IMR-90 (cell line): Measurements from ENCODE around the gene HSF2. TPM values are rescaled to one million over a fixed set of nuclear protein-coding genes. Genes with fewer than 3 reads are reported as not detected.

Experiments
- ATAC-seq: fragments of 200-7000 bp; cut with Tn5 transposase; 2 replicates; pipeline ENCODE4 v1.9.1; 2020; ENCODE audit warnings: low read depth, mild to moderate bottlenecking, moderate library complexity
- BruUV-seq: library from RNA; stranded (reverse); fragments of 400-500 nt; replicated peaks from 2 replicates; lab custom pipeline; 2021; lab: Mats Ljungman, UMichigan
- CTCF ChIA-PET: fragments of 300-600 bp; formaldehyde crosslinking; extraction: SDS; loops from one replicate; lab custom pipeline; 2021; ENCODE audit warnings: antibody characterized with exemption; lab: Yijun Ruan, JAX
- POLR2A ChIA-PET: fragments of 300-600 bp; sonication (Branson Sonifier 250); formaldehyde crosslinking; loops from one replicate; lab custom pipeline; 2022; ENCODE audit warnings: antibody characterized with exemption; ENCODE audit not compliant: unreplicated experiment; lab: Charles Lee
- DNase-seq: peaks from one replicate; pipeline ENCODE4 v3.0.0; 2013
- H2AFZ ChIP-seq: replicated peaks from 2 replicates; pipeline ENCODE3; 2013; ENCODE audit warnings: low read length, mild to moderate bottlenecking; ENCODE audit not compliant: poor library complexity
- H2AK5ac ChIP-seq: 2 replicates; pipeline ENCODE4 v1.6.1; 2013; ENCODE audit warnings: low read depth, low read length, inconsistent platforms
- H2AK9ac ChIP-seq: replicated peaks from 2 replicates; pipeline ENCODE3; 2013; ENCODE audit warnings: mild to moderate bottlenecking, low read depth, low read length, moderate library complexity; ENCODE audit not compliant: poor library complexity
- H2BK120ac ChIP-seq: 2 replicates; pipeline ENCODE4 v1.6.1; 2013; ENCODE audit warnings: low read depth, low read length, inconsistent platforms
- H2BK15ac ChIP-seq: 3 replicates; pipeline ENCODE4 v1.6.1; 2013; ENCODE audit warnings: low read depth, low read length, inconsistent platforms
- H2BK20ac ChIP-seq: 2 replicates; pipeline ENCODE4 v1.6.1; 2013; ENCODE audit warnings: low read depth, mild to moderate bottlenecking, inconsistent platforms, low read length, moderate library complexity
- H2BK5ac ChIP-seq: 2 replicates; pipeline ENCODE4 v1.6.1; 2013; ENCODE audit warnings: mild to moderate bottlenecking, low read depth, low read length, inconsistent platforms; ENCODE audit not compliant: poor library complexity, severe bottlenecking
- H3K14ac ChIP-seq: replicated peaks from 2 replicates; pipeline ENCODE4 v1.6.1; 2013; ENCODE audit warnings: low read depth, low read length, inconsistent platforms
- H3K18ac ChIP-seq: 2 replicates; pipeline ENCODE4 v1.6.1; 2013; ENCODE audit warnings: low read depth, low read length, control low read depth
- H3K23ac ChIP-seq: 2 replicates; pipeline ENCODE4 v1.6.1; 2013; ENCODE audit warnings: low read depth, low read length, inconsistent platforms
- H3K27ac ChIP-seq: 2 replicates; pipeline ENCODE4 v1.5.1; 2013; ENCODE audit warnings: mild to moderate bottlenecking, control low read depth, low read length; ENCODE audit not compliant: insufficient read depth
- H3K27me3 ChIP-seq: 2 replicates; pipeline ENCODE4 v1.6.1; 2013; ENCODE audit warnings: low read length; ENCODE audit not compliant: control insufficient read depth, insufficient read depth
- H3K36me3 ChIP-seq: 2 replicates; pipeline ENCODE4 v1.6.1; 2013; ENCODE audit warnings: low read length, mixed read lengths; ENCODE audit not compliant: control insufficient read depth, insufficient read depth
- H3K4ac ChIP-seq: 2 replicates; pipeline ENCODE4 v1.6.1; 2013; ENCODE audit warnings: low read depth, low read length, inconsistent platforms
- H3K4me1 ChIP-seq: 2 replicates; pipeline ENCODE4 v1.6.1; 2013; ENCODE audit warnings: low read length, mixed read lengths; ENCODE audit not compliant: control insufficient read depth, insufficient read depth
- H3K4me2 ChIP-seq: 2 replicates; pipeline ENCODE4 v1.6.1; 2013; ENCODE audit warnings: low read depth, mild to moderate bottlenecking, control low read depth, low read length, moderate library complexity
- H3K4me3 ChIP-seq: 2 replicates; pipeline ENCODE4 v1.5.1; 2013; ENCODE audit warnings: low read depth, mild to moderate bottlenecking, control low read depth, low read length, moderate library complexity; ENCODE audit not compliant: insufficient read depth
- H3K56ac ChIP-seq: 2 replicates; pipeline ENCODE4 v1.6.1; 2013; ENCODE audit warnings: low read length, inconsistent platforms; ENCODE audit not compliant: insufficient read depth; ENCODE audit errors: extremely low read depth
- H3K79me1 ChIP-seq, 2 experiments: 2 replicates each; pipeline ENCODE4 v1.6.1; 2013; ENCODE audit warnings: low read length in 2 of 2, inconsistent platforms in 1 of 2, low read depth in 1 of 2
- H3K9ac ChIP-seq: 2 replicates; pipeline ENCODE4 v1.6.1; 2013; ENCODE audit warnings: low read depth, low read length, control low read depth
- H3K9me1 ChIP-seq: 2 replicates; pipeline ENCODE4 v1.6.1; 2013; ENCODE audit warnings: low read length, inconsistent platforms; ENCODE audit not compliant: insufficient read depth
- H3K9me3 ChIP-seq: 2 replicates; pipeline ENCODE4 v1.6.1; 2013; ENCODE audit warnings: low read length; ENCODE audit not compliant: control insufficient read depth, insufficient read depth
- H4K20me1 ChIP-seq: 2 replicates; pipeline ENCODE4 v1.6.1; 2013; ENCODE audit warnings: low read length, inconsistent platforms; ENCODE audit not compliant: insufficient read depth
- H4K5ac ChIP-seq: 2 replicates; pipeline ENCODE4 v1.6.1; 2013; ENCODE audit warnings: mild to moderate bottlenecking, low read depth, low read length, control low read depth
- H4K8ac ChIP-seq, 2 experiments: 2 replicates each; pipeline ENCODE4 v1.6.1; 2013; ENCODE audit warnings: low read depth in 2 of 2, low read length in 2 of 2, control low read depth in 1 of 2, inconsistent platforms in 1 of 2
- H4K91ac ChIP-seq: 2 replicates; pipeline ENCODE4 v1.6.1; 2013; ENCODE audit warnings: low read depth, low read length, inconsistent platforms; ENCODE audit not compliant: insufficient read depth
- FOS ChIP-seq: fragments of 150-350 bp; IDR thresholded peaks from 2 replicates; pipeline ENCODE4 v1.6.1; 2016; ENCODE audit warnings: low read depth, low read length
- MXI1 ChIP-seq: IDR thresholded peaks from 2 replicates; pipeline ENCODE4 v1.6.1; 2012; ENCODE audit warnings: low read depth, mild to moderate bottlenecking, low read length, moderate library complexity, borderline replicate concordance
- RAD21 ChIP-seq: IDR thresholded peaks from 2 replicates; pipeline ENCODE4 v1.6.1; 2012; ENCODE audit warnings: low read length, improper control_type of control experiment
- RCOR1 ChIP-seq: IDR thresholded peaks from 2 replicates; pipeline ENCODE4 v1.6.1; 2012; ENCODE audit warnings: mild to moderate bottlenecking, low read length, improper control_type of control experiment; ENCODE audit not compliant: insufficient replicate concordance
- RFX5 ChIP-seq: IDR thresholded peaks from 2 replicates; pipeline ENCODE4 v1.8.0; 2012; ENCODE audit warnings: low read depth, mild to moderate bottlenecking, low read length, moderate library complexity
- WGBS, 2 experiments: methylation state at CpG; one replicate each; pipeline versions ENCODE4 v1.1.5 to v1.1.7; 2013; ENCODE audit warnings: missing lambda C conversion rate in 2 of 2; ENCODE audit not compliant: insufficient read length in 1 of 2; ENCODE audit errors: extremely low coverage in 2 of 2; 5-methylcytosine and 5-hydroxymethylcytosine counted together
- dilution Hi-C: fragments of 300-500 bp; cut with HindIII; formaldehyde crosslinking; loops from one replicate; pipeline ENCODE4 v1.14.3; 2018; ENCODE audit warnings: low sequenced_read_pairs; ENCODE audit not compliant: unreplicated experiment
- in situ Hi-C: fragments of 300-500 bp; cut with MboI; formaldehyde crosslinking; loops from 3 replicates; pipeline ENCODE4 v1.14.3; 2019; ENCODE audit warnings: low sequenced_read_pairs, inconsistent platforms, mixed read lengths
- intact Hi-C: fragments of 100-400 bp; cut with micrococcal nuclease; formaldehyde crosslinking; loops from 2 replicates; pipeline ENCODE4 v1.10.0; 2022
- polyA plus RNA-seq, 3 experiments: library from polyadenylated mRNA; depleted of rRNA; stranded (reverse); fragments of >200 nt; gene quantifications; 2 replicates each; pipeline ENCODE4 v1.2.3, GENCODE V29; 2012; ENCODE audit warnings: low replicate concordance in 1 of 3
- total RNA-seq: library from RNA; depleted of rRNA; stranded (reverse); fragments of >200 nt; gene quantifications from 2 replicates; pipeline ENCODE4 v1.2.3, GENCODE V29; 2012
- TF ChIP-seq, protein P1 (sequence below): fragments of 150-350 bp; IDR thresholded peaks from 2 replicates; pipeline ENCODE4 v1.6.1; 2017; ENCODE audit warnings: mild to moderate bottlenecking, antibody characterized with exemption, low read length, low read depth
- TF ChIP-seq, protein P2 (sequence below): fragments of 150-350 bp; IDR thresholded peaks from 2 replicates; pipeline ENCODE4 v1.6.1; 2016; ENCODE audit warnings: low read depth, mild to moderate bottlenecking, low read length, moderate library complexity, borderline replicate concordance

Gene HSF2
- total and polyA plus RNA-seq, 2 of the 4 experiments (the other 2 are of a cell fraction), result 17.6 to 28.9 TPM

DNA sequence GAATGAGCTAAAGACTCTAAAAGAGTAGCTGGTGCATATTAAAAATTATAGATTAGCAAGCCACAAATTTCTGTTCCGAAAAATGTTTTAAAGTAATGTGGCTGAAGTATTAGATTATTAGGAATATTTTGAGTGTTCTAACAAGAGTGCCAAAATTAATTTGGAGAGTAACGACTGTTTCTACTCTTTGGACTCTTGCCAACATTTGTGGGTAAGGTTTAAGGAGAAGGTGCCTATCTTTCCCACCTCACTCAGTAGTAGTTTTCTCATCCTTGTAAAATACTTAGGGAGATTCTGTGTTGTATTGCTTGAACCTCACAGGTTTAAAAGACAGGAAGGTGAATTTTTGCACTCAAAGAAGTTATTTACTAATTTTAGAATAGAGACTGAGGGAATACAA lies 5.0 kb downstream of the HSF2 start:
- no peak overlapping the region for H3K9ac ChIP-seq
- no peak overlapping the region for H3K27ac ChIP-seq
- H2AK5ac ChIP-seq, result no peak overlapping the region
- ATAC-seq (no peak), DNase-seq (no peak)
- H2AK9ac ChIP-seq, result no peak overlapping the region
- no peaks in the 10 kb centered on the region for H3K9me1 ChIP-seq
- no peak overlapping the region for H3K4ac ChIP-seq
- no TSS peak for BruUV-seq
- no peak overlapping the region for H3K4me2 ChIP-seq
- ChIA-PET CTCF (no interaction called here), POLR2A (no interaction called here)
- H3K56ac ChIP-seq, result no peak overlapping the region
- H4K5ac ChIP-seq, result no peak overlapping the region
- H4K91ac ChIP-seq, result no peak overlapping the region
- no peak overlapping the region for H2BK5ac ChIP-seq
- no peaks in the 10 kb centered on the region for H3K36me3 ChIP-seq
- H3K23ac ChIP-seq, result no peak overlapping the region
- intact Hi-C loops (loop anchor here (5.0 kb wide), 2 partner anchors 38 to 68 kb away; partner anchors contain the start of gene SERINC1), in situ Hi-C loops (no loop called here), dilution Hi-C loops (no loop called here)
- H2BK20ac ChIP-seq, result no peak overlapping the region
- H2BK120ac ChIP-seq, result no peak overlapping the region
- WGBS, 2 experiments, result no CpG with 5 or more reads among the region's 2 CpGs
- no peak overlapping the region for H3K4me3 ChIP-seq
- TF ChIP-seq MXI1 (no peak), RFX5 (no peak), RAD21 (no peak), FOS (no peak), RCOR1 (no peak)
- TF ChIP-seq, protein P1, sequence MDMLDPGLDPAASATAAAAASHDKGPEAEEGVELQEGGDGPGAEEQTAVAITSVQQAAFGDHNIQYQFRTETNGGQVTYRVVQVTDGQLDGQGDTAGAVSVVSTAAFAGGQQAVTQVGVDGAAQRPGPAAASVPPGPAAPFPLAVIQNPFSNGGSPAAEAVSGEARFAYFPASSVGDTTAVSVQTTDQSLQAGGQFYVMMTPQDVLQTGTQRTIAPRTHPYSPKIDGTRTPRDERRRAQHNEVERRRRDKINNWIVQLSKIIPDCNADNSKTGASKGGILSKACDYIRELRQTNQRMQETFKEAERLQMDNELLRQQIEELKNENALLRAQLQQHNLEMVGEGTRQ, result no peak
- TF ChIP-seq, protein P2, sequence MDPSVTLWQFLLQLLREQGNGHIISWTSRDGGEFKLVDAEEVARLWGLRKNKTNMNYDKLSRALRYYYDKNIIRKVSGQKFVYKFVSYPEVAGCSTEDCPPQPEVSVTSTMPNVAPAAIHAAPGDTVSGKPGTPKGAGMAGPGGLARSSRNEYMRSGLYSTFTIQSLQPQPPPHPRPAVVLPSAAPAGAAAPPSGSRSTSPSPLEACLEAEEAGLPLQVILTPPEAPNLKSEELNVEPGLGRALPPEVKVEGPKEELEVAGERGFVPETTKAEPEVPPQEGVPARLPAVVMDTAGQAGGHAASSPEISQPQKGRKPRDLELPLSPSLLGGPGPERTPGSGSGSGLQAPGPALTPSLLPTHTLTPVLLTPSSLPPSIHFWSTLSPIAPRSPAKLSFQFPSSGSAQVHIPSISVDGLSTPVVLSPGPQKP, result no peak
- peaks cover 14 to 66% of the 10 kb centered on the region in 2 experiments for H3K79me1 ChIP-seq
- H4K20me1 ChIP-seq, result no peaks in the 10 kb centered on the region
- no peaks in the 10 kb centered on the region for H3K4me1 ChIP-seq
- no peak overlapping the region for H4K8ac ChIP-seq
- no peak overlapping the region for H3K18ac ChIP-seq
- H3K27me3 ChIP-seq, result no peaks in the 10 kb centered on the region
- no peaks in the 10 kb centered on the region for H3K9me3 ChIP-seq
- no peak overlapping the region for H2AFZ ChIP-seq
- H2BK15ac ChIP-seq, result no peak overlapping the region
- H3K14ac ChIP-seq, result no peak overlapping the region
